Retinal pigment epithelial cell (primary cell): ENCODE results near the gene ZNF407.

ENCODE experiments used
- DNase-seq: peaks from one replicate; pipeline ENCODE4 v3.0.0-alpha.2; 2010; ENCODE audit warnings: low read depth
- H3K4me3 ChIP-seq: 2 replicates; pipeline ENCODE4 v1.5.1; 2011; ENCODE audit warnings: mild to moderate bottlenecking, low read length, control low read depth, moderate library complexity
- TF ChIP-seq, protein P1 (sequence below): conservative IDR thresholded peaks from 2 replicates; pipeline ENCODE4 v1.5.1; 2011; ENCODE audit warnings: low read depth, low read length, control low read depth, inconsistent platforms

The ZNF407 gene

GRCh38 chr18:74633652-74634352 lies 36.1 kb downstream of the ZNF407 start:
- DNase-seq = no peak
- TF ChIP-seq, protein P1, sequence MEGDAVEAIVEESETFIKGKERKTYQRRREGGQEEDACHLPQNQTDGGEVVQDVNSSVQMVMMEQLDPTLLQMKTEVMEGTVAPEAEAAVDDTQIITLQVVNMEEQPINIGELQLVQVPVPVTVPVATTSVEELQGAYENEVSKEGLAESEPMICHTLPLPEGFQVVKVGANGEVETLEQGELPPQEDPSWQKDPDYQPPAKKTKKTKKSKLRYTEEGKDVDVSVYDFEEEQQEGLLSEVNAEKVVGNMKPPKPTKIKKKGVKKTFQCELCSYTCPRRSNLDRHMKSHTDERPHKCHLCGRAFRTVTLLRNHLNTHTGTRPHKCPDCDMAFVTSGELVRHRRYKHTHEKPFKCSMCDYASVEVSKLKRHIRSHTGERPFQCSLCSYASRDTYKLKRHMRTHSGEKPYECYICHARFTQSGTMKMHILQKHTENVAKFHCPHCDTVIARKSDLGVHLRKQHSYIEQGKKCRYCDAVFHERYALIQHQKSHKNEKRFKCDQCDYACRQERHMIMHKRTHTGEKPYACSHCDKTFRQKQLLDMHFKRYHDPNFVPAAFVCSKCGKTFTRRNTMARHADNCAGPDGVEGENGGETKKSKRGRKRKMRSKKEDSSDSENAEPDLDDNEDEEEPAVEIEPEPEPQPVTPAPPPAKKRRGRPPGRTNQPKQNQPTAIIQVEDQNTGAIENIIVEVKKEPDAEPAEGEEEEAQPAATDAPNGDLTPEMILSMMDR = no peak
- H3K4me3 ChIP-seq = no peak overlapping the region

- DNase-seq = no peak
- no peak overlapping the region for H3K4me3 ChIP-seq
- TF ChIP-seq, protein P1 = no peak
These were observed 37.7 kb downstream of the ZNF407 start for GRCh38 chr18:74635224-74635975.

- H3K4me3 ChIP-seq = no peak overlapping the region
- DNase-seq = no peak
- TF ChIP-seq, protein P1 = no peak
These were observed 39.4 kb downstream of the ZNF407 start for GRCh38 chr18:74637070-74637469.

DNA sequence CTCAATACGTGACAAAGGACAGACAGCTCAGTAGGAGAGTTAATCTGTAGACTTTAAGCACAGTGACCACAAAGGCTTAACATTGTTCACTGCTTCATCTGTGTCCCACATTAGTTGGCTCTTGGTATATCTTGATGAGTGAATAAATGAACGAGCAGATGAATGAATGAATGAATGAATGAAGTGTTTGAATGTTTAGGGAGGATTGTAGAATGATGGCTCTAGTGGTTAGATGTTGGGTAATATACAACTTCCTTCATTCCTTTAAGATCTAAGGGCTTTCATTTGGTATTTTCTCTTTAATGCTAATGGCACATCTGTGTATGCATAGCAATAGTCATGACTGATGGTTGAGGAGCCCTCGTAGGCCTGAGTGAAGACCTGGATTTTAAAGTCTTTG lies 40.5 kb downstream of the ZNF407 start:
- TF ChIP-seq, protein P1 = no peak
- no peak for DNase-seq

GRCh38 chr18:74644713-74645112 lies 47.0 kb downstream of the ZNF407 start:
- TF ChIP-seq, protein P1 = no peak
- DNase-seq = no peak
- no peak overlapping the region for H3K4me3 ChIP-seq

More for the DNA sequence above, 40.5 kb downstream of the ZNF407 start:
- no peak overlapping the region for H3K4me3 ChIP-seq

DNA sequence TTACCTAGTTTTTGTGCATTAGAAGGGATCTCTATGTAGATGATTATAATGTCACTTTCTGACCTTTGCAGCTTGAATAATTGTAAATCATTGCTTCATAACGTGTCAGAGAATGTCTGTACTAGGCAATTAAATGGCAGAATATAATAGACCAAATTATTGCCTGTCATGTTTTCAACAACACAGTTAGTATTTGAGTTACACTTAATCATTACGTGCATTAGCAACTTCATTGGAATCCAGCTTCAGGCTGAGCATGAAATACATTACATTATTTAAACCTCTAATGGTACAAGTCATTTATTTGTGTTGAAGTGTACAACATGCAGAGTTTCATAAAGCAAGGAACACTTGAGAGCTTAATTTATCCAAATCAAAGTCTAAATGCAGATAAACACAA lies 48.0 kb downstream of the ZNF407 start:
- no peak for DNase-seq
- TF ChIP-seq, protein P1 = no peak
- no peak overlapping the region for H3K4me3 ChIP-seq
